Glutamatergic neuron (in vitro differentiated cells): ENCODE measurements around the gene TAS1R1. TPM values are rescaled to one million over a fixed set of nuclear protein-coding genes. Genes with fewer than 3 reads are reported as not detected.

Experiments
- DNase-seq: peaks from one replicate; pipeline ENCODE4 v3.0.0; 2022
- H3K27ac Mint-ChIP-seq: one replicate; pipeline ENCODE4 v1.8.0; 2020; ENCODE audit warnings: mild to moderate bottlenecking, mixed read lengths, inconsistent platforms; ENCODE audit not compliant: unreplicated experiment
- H3K27me3 Mint-ChIP-seq: one replicate; pipeline ENCODE4 v1.8.0; 2020; ENCODE audit warnings: mild to moderate bottlenecking, moderate library complexity, mixed read lengths, inconsistent platforms; ENCODE audit not compliant: unreplicated experiment
- H3K36me3 Mint-ChIP-seq: one replicate; pipeline ENCODE4 v1.8.0; 2020; ENCODE audit warnings: mild to moderate bottlenecking, mixed read lengths, inconsistent platforms; ENCODE audit not compliant: unreplicated experiment
- H3K4me1 Mint-ChIP-seq: one replicate; pipeline ENCODE4 v1.8.0; 2020; ENCODE audit warnings: mild to moderate bottlenecking, low read depth, mixed read lengths, inconsistent platforms; ENCODE audit not compliant: unreplicated experiment
- H3K4me3 Mint-ChIP-seq: one replicate; pipeline ENCODE4 v1.8.0; 2020; ENCODE audit warnings: mild to moderate bottlenecking, mixed read lengths, inconsistent platforms; ENCODE audit not compliant: unreplicated experiment
- H3K9me3 Mint-ChIP-seq: one replicate; pipeline ENCODE4 v1.8.0; 2020; ENCODE audit warnings: mild to moderate bottlenecking, moderate library complexity, mixed read lengths, inconsistent platforms; ENCODE audit not compliant: unreplicated experiment
- CTCF ChIP-seq: fragments of 200-600 bp; sonication (generic); IDR thresholded peaks from one replicate; pipeline ENCODE4 v1.5.0; 2021; ENCODE audit not compliant: partially characterized antibody, unreplicated experiment
- total RNA-seq: library from RNA; stranded (reverse); fragmentation: NEBNext Ultra II Directional; extraction: Animal tissue kit (Norgen Biotek cat#: 25700); gene quantifications from one replicate; pipeline ENCODE4 v1.2.1, GENCODE V29; 2021; ENCODE audit not compliant: unreplicated experiment

Gene TAS1R1
- total RNA-seq, 1 donor from 2014 or later = not detected

- DNase-seq = peak; percentile 68
- peak overlapping the region; percentile 61 for H3K4me3 Mint-ChIP-seq
- no peaks in the 10 kb centered on the region for H3K36me3 Mint-ChIP-seq
- TF ChIP-seq CTCF = no peak
- H3K4me1 Mint-ChIP-seq = peaks cover 3% of the 10 kb centered on the region
- peaks cover 17% of the 10 kb centered on the region for H3K27me3 Mint-ChIP-seq
- H3K27ac Mint-ChIP-seq = no peak overlapping the region
- peaks cover 7% of the 10 kb centered on the region for H3K9me3 Mint-ChIP-seq
Measured at GRCh38 chr1:6614019-6614928, 59.2 kb downstream of the TAS1R1 start.

GRCh38 chr1:6614929-6615785 is 60.0 kb downstream of the TAS1R1 start:
- Mint-ChIP-seq H3K36me3 (no peaks in the 10 kb centered on the region), H3K27me3 (peaks cover 17% of the 10 kb centered on the region), H3K27ac (no peak overlapping the region), H3K9me3 (peaks cover 7% of the 10 kb centered on the region), H3K4me3 (peak overlapping the region; percentile 88), H3K4me1 (peaks cover 3% of the 10 kb centered on the region)
- TF ChIP-seq CTCF = no peak
- DNase-seq = peak; percentile 36

DNA sequence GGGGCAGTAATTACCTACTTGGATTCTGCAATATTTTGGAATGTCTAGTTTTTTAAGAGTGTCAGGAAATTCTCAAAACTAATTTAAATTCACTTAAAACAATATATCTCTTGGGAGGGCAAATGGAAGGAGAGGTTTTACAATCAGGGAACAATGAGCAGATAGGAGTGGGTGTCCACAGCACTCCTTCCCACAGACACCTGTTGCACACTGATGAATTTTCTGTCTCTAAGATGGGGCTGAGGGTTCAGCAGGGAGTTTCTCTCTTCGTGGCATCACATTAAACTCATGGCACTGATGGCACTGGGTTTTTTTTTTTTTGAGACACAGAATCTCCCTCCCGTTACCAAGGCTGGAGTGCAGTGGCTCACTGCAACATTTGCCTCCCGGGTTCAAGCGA is 63.9 kb downstream of the TAS1R1 start:
- H3K4me3 Mint-ChIP-seq = no peak overlapping the region
- peaks cover 4% of the 10 kb centered on the region for H3K9me3 Mint-ChIP-seq
- DNase-seq = no peak
- TF ChIP-seq CTCF = no peak
- H3K27ac Mint-ChIP-seq = no peak overlapping the region
- H3K4me1 Mint-ChIP-seq = peaks cover 7% of the 10 kb centered on the region
- peaks cover 11% of the 10 kb centered on the region for H3K27me3 Mint-ChIP-seq
- no peaks in the 10 kb centered on the region for H3K36me3 Mint-ChIP-seq

- Mint-ChIP-seq H3K27me3 (peaks cover 7% of the 10 kb centered on the region), H3K4me3 (no peak overlapping the region), H3K27ac (no peak overlapping the region), H3K36me3 (no peaks in the 10 kb centered on the region), H3K9me3 (peaks cover 4% of the 10 kb centered on the region), H3K4me1 (peaks cover 4% of the 10 kb centered on the region)
- DNase-seq = no peak
- no peak for TF ChIP-seq CTCF
Measured at GRCh38 chr1:6621429-6622391, 66.6 kb downstream of the TAS1R1 start.
